Measurements from ENCODE around the gene GPD1L.

The GPD1L gene

DNA sequence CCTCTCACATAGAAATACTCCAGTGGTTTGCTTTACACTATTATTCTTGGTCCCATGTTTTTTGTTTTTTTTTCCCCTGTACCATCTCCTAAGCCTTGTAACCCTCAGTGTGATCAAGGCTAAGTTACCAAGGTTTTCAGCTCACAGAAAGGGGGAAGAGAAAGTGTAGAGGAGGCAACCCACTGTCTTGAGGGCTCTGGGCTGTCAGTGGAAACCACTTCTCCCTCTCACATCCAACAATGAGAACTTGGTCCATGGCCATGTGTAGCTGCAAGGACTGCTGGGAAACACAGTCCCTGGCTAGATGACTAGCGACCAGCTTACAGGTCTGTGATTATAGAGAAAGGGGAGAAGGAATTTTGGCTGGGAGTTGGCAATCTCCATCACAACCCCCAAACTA lies 30.3 kb downstream of the GPD1L start:
- no peak for DNase-seq (ENCODE audit: low read depth in 2 of 2, low spot score in 1 of 2)

GRCh38 chr3:32137870-32138269 lies 31.4 kb downstream of the GPD1L start:
- no peak for DNase-seq (ENCODE audit: low read depth in 2 of 2, low spot score in 1 of 2)

- no peak for DNase-seq (ENCODE audit: low read depth in 2 of 2, low spot score in 1 of 2)
Observed at GRCh38 chr3:32138545-32139104, 32.2 kb downstream of the GPD1L start.

GRCh38 chr3:32140943-32141342 lies 34.5 kb downstream of the GPD1L start:
- DNase-seq (ENCODE audit: low read depth in 2 of 2, low spot score in 1 of 2), result no peak

DNA sequence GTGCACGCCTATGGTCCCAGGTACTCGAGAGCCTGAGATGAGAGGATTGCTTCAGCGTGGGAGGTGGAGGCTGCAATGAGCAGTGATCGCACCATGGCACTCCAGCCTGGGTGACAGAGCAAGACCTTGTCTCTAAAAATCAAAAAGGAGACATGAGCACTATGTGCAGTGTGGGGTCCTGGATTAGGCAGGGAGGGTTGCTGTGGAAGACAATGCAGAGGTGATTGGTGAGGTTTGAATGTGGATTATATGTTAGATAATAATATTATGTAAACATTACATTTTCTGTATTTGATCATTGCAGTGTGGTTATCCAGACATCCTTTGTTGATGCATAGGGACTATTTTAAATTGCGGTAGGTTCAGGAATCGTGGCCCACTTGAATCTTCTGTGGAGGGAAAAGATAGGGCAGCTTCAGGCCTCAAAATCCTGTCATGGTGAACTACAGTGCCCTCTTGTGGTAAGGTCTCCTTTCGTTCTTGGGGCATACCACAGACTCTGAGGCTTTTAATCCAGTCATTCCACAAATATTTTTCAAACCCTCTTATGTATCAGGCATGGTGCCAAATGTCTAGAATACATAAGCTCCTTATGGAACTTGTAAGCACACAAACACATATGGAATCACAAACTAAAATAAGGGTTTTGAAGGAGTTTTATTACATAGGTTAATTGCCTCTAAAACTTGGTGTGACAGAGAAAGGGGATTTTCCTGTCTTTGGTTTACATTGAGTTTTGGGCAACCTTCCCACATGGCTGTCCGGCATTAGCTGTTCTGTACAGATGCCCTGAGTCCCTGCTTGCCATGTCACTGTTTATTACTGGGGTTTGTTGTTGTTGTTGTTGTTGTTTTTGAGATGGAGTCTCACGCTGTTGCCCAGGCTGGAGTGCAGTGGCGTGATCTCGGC lies 37.7 kb downstream of the GPD1L start:
- peak in 1 of 2 donors; percentile 13 for DNase-seq (ENCODE audit: low read depth in 2 of 2, low spot score in 1 of 2)

DNA sequence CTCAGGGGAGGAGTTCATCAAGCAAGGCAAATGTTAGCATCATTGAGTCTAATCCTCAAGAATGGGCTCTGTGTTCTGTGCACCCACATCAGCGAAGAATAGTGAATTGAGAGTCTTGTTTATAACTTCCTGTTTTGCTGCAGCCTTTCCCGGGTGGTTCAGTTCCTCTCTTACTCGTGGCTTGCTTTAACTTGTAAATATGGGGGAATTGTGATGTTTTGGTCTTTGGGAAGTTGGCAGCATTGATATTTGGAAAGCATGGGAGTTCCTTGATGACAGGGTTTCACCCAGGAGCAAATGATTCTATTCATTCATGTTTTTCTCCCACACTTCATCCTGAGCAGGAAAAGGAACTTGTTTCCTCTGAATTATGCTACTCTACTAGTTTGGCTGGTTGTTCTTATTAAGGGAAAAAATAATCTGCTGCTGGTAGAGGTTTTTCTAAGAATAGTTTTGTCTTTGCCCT lies 40.4 kb downstream of the GPD1L start:
- DNase-seq (ENCODE audit: low read depth in 2 of 2, low spot score in 1 of 2), result no peak

GRCh38 chr3:32147509-32147908 lies 41.1 kb downstream of the GPD1L start:
- no peak for DNase-seq (ENCODE audit: low read depth in 2 of 2, low spot score in 1 of 2)

DNA sequence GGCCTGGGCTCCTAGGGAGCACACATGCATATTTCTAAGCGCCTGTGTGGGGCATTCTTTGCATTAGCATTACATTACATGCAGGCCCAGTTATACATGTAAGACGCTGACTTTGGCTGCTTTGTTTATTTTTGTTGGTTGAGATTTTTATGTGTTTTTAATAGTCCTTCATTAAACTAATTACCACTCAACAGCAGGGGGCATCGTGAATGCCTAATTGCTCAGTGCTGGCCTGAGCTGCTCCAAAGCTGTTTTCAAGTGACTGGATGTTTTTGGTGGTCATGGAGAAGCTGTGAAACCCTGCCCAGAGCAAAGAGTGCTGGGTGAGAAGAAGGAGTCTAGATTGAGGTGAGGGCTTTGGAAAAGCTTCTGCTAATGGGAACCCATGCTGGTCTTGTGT lies 41.5 kb downstream of the GPD1L start:
- DNase-seq (ENCODE audit: low read depth in 2 of 2, low spot score in 1 of 2), result no peak

DNA sequence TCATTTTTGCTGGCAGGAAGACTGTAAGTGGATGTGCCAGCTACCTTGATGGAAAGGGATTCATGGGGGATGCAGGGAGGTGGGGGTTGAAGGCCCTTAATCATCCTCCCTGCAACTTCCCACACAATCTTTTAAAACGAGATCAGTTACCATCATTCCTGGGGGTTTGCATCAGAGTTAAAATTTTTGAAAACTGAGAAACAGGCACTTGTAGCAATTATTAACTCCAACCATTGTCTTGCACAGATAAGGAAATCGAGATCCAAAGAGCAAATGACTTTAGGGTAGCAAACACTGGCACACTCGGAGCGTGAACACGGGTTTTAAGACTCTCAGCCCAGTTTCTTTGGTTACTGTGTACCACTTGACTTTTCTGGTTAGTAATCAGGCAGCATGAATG lies 41.9 kb downstream of the GPD1L start:
- no peak for DNase-seq (ENCODE audit: low read depth in 2 of 2, low spot score in 1 of 2)

- DNase-seq (ENCODE audit: low read depth in 2 of 2, low spot score in 1 of 2), result no peak
Observed at GRCh38 chr3:32153414-32154204, 47.2 kb downstream of the GPD1L start.

- DNase-seq (ENCODE audit: low read depth in 2 of 2, low spot score in 1 of 2), result no peak
Observed at GRCh38 chr3:32154205-32154579, 47.8 kb downstream of the GPD1L start.

GRCh38 chr3:32155117-32155516 lies 48.7 kb downstream of the GPD1L start:
- no peak for DNase-seq (ENCODE audit: low read depth in 2 of 2, low spot score in 1 of 2)

DNA sequence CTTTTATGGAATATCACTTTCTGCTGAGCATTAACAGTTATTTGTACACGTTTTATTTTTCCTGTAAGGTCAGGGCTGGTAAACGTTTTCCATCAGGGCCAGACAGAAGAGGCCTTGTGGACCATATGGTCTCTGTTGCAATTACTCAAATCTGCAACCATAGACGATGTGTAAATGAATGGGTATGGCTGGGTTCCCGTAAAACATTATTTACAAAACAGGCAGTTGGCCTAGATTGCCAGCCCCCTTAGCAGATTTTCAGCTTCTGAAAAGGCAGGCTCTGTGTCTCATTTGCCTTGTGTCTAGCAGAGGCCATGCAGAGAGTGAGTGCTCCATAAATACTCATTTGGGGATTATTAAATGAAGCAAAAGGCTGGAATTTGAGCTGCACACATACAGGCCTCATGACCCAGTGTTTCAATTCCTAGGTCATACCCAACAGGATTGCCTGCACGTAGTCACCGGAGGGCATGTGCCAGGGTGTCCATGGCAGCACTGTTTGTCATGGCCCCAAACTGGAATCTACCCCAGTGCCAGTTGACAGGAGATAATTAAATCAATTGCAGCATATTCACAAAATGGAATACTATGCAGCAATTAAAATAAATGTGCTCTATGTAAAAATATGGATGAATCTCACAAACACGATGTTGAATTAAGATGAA lies 51.3 kb downstream of the GPD1L start:
- DNase-seq (ENCODE audit: low read depth in 2 of 2, low spot score in 1 of 2), result no peak

DNA sequence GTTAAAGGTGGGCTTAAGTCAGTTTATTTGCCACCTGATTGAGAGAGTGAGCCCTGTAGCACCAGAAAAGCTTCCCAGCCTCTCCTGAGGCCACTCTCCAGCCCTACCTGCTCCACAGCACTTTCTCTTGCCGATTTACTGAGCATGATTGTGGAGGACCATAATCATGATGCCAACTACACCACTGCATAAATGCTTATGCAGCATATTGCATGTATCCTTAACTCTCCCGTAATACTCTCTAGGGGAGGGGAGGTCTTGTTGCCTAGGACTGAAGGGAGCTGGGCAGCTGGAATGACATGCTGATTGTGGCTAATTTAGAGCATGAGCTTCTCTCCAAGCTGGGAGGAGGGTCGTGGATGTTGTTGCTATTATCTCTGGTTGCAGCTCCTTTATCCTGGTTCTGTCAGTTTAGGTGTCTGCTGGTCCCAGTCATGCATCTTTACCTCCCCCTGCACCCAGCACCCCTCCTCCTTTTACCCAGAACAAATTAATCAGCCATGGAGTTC lies 54.3 kb downstream of the GPD1L start:
- DNase-seq (ENCODE audit: low read depth in 2 of 2, low spot score in 1 of 2), result no peak

DNA sequence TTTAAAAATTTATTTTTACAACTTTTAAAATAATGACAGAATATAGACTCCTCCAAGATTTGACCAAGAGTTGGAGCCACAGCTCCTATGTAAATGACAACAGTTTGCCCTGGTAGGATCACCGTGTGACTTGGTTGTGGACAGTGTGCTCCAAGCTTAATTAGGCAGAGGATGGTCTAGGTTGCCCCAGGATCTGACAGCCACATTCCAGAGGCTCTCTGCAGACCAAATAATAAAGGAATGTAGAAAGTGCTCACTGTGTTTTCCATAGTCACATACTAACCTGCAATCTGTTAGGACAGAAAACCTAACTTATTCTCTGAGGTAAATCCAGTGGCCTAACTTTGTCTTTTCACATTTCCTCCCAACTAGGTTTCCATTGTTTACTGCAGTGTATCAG lies 59.0 kb downstream of the GPD1L start:
- DNase-seq (ENCODE audit: low read depth in 2 of 2, low spot score in 1 of 2), result no peak

DNA sequence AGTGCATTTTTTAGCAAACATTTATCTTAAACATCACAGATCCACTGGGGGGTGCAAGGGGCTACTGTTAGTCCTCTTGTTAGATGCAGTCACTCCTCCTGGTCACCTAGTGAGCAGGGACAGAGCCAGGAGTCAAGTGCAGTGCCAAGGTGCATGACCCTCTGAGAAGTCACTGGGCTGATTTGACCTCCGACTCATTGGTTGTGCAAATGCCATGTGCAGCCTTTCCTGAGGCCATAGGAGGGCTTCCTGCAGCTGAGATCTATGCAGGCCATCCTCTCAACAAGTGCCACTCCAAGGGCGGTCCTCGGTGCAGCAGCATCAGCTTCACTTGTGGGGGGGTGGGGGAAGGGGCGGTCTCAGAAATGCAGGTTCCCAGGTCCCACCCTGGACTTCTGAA lies 60.2 kb downstream of the GPD1L start:
- no peak for DNase-seq (ENCODE audit: low read depth in 2 of 2, low spot score in 1 of 2)

- no peak for DNase-seq (ENCODE audit: low read depth in 2 of 2, low spot score in 1 of 2)
Observed at GRCh38 chr3:32172420-32172819, 66.0 kb downstream of the GPD1L start.

GRCh38 chr3:32175607-32176197 lies 69.3 kb downstream of the GPD1L start:
- peak in 1 of 2 donors; percentile 33 for DNase-seq (ENCODE audit: low read depth in 2 of 2, low spot score in 1 of 2)

DNA sequence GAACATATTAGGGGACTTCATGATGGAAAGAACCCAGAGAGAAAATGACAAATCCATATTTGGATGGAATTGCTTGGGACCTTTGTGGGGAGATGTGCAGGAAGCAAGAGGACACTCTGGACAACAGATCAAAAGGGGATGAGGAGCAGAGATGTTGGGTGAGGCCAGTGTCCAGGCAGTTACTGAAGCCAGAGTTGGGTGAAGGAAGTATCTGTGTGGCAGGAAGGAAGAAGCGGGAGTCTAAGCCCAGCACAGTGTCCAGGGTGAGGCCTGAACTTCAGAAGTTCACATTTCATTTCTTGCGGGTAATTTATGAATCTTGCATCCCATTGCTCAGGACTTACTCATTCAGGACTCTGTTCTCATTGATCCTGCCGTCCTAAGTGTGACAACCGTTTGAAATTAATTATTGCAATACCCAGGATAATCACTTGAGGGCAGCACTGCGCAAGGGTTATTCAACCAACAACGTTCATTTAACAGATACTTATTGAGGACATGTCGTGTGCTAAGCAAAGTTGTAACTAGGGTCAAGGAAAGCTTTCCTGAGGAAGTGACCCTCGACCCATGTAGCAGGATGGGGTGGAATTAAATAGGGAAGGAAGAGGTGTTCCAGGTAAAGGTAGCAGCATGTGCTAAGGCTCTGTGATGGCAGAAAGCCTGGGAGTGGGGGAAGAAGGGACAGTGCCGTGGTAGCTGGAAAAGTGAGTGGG lies 70.7 kb downstream of the GPD1L start:
- peak in 1 of 2 donors; percentile 35 for DNase-seq (ENCODE audit: low read depth in 2 of 2, low spot score in 1 of 2)

GRCh38 chr3:32177702-32178198 lies 71.3 kb downstream of the GPD1L start:
- no peak for DNase-seq (ENCODE audit: low read depth in 2 of 2, low spot score in 1 of 2)
